Fibroblast of pulmonary artery (primary cell): ENCODE results near the gene FRMD4A.

Experiments
- DNase-seq: peaks from one replicate; pipeline ENCODE4 v3.0.0-alpha.2; 2010; ENCODE audit warnings: low read depth
- H3K4me3 ChIP-seq: replicated peaks from 2 replicates; pipeline ENCODE4 v1.5.1; 2011; ENCODE audit warnings: low read depth, mild to moderate bottlenecking, control low read depth, low read length, moderate library complexity
- TF ChIP-seq, protein P1 (sequence below): IDR thresholded peaks from 2 replicates; pipeline ENCODE4 v1.5.1; 2011; ENCODE audit warnings: mild to moderate bottlenecking, control low read depth, low read length, inconsistent platforms; ENCODE audit errors: missing control alignments

FRMD4A gene

GRCh38 chr10:13994932-13995331, 335.8 kb downstream of the FRMD4A start:
- TF ChIP-seq, protein P1, sequence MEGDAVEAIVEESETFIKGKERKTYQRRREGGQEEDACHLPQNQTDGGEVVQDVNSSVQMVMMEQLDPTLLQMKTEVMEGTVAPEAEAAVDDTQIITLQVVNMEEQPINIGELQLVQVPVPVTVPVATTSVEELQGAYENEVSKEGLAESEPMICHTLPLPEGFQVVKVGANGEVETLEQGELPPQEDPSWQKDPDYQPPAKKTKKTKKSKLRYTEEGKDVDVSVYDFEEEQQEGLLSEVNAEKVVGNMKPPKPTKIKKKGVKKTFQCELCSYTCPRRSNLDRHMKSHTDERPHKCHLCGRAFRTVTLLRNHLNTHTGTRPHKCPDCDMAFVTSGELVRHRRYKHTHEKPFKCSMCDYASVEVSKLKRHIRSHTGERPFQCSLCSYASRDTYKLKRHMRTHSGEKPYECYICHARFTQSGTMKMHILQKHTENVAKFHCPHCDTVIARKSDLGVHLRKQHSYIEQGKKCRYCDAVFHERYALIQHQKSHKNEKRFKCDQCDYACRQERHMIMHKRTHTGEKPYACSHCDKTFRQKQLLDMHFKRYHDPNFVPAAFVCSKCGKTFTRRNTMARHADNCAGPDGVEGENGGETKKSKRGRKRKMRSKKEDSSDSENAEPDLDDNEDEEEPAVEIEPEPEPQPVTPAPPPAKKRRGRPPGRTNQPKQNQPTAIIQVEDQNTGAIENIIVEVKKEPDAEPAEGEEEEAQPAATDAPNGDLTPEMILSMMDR, result no peak
- H3K4me3 ChIP-seq, result no peak overlapping the region
- DNase-seq, result no peak

- DNase-seq, result no peak
- TF ChIP-seq, protein P1, result no peak
- no peak overlapping the region for H3K4me3 ChIP-seq
Measured at GRCh38 chr10:13993673-13994089, 337.0 kb downstream of the FRMD4A start.

DNA sequence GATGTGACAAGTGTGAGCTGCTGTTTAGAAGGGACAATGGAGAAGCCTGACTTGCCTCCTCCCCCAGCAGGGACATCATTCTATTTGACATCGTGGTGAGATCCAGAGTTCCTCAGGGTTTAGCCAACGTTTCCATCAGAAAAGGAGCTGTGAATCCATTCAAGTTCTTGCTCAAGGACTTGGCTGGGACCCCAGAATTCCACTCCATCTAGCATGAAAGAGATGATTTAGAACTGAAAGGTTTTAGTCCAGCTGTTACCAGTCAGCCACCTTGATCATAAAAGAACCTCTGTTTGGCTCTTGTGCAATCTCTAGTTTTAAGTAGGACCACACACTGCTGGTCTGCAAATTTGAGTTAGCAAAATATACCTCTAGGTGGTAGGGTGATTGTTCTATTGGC, 337.6 kb downstream of the FRMD4A start:
- TF ChIP-seq, protein P1, result no peak
- no peak overlapping the region for H3K4me3 ChIP-seq
- peak; percentile 93 for DNase-seq

- DNase-seq, result no peak
- TF ChIP-seq, protein P1, result peak; percentile 3
Measured at GRCh38 chr10:13991353-13991752, 339.4 kb downstream of the FRMD4A start.

DNA sequence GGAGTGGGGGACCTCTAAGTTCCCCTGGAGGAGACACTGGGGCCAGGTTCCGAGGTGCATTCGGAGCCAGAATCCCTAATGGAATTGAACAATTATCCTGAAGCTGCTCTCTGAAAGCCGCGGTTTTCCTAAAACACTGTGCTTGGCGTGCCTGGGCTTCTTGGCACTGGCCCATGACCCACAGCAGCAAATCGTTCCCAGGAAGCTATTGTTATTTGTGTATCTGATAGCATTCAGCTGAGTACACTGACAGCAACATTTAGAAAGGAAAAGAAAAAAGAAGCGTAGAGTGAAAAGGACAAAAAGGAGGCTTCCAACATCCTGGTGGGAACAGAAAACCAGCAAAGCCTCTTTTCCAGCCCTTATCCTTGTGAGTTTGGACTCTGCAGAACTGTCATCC, 339.8 kb downstream of the FRMD4A start:
- no peak overlapping the region for H3K4me3 ChIP-seq
- peak; percentile 81 for DNase-seq
- TF ChIP-seq, protein P1, result no peak

More at GRCh38 chr10:13991353-13991752, 339.4 kb downstream of the FRMD4A start:
- no peak overlapping the region for H3K4me3 ChIP-seq

DNA sequence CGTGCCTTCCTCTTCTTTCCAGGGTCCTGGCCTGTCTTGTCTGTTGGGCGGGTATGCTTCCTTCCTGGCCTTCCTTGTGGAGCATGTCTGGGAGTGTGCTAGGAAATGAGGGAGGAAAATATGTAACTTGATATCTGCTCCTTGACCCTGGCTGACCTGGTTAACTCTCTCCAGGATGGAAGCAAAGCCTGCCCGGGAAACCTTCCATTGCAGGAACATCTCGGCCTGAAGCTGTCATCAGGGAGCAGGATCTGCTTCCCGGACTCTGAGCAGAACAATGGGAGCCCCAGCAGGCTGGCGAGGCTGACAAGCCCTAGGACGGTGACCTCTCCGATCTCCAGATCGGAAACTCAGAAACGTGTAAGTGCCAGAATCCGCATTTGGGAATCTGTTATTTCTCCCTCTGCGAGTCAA, 340.3 kb downstream of the FRMD4A start:
- DNase-seq, result peak; percentile 61
- no peak overlapping the region for H3K4me3 ChIP-seq
- TF ChIP-seq, protein P1, result no peak

DNA sequence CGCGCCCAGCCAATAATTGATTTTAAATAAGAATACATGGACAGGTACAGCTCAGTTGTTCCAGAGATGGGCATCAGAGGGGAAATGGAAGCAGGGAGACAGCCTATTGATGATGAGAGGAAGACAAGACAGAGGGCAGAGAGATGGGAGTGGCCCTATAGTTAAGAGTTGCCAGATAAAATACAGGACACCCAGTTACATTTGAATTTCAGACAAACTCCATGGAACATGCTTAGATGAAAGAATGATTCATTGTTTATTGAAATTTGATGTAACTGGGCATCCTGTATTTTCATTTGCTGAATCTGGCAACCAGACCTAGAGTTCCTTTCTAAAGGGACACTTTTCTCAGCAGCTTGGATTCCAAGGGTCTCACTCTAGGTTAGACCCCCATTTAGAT, 341.1 kb downstream of the FRMD4A start:
- TF ChIP-seq, protein P1, result no peak
- DNase-seq, result no peak
- H3K4me3 ChIP-seq, result no peak overlapping the region
